Lower leg skin (tissue), 4 donors: Measurements from ENCODE around the gene RCAN2. TPM values are rescaled to one million over a fixed set of nuclear protein-coding genes. Genes with fewer than 3 reads are reported as not detected.

Experiments used
- DNase-seq, 2 donors: peaks; one replicate each; pipeline ENCODE4 v3.0.0-alpha.2; 2019; ENCODE audit warnings: low spot score in 2 of 2
- H3K4me3 ChIP-seq: fragments of 200-600 bp; sonication (generic); 2 replicates; pipeline ENCODE4 v1.5.1; 2017; ENCODE audit warnings: mild to moderate bottlenecking, low read depth; ENCODE audit not compliant: poor library complexity, severe bottlenecking
- CTCF ChIP-seq, 3 donors: fragments of 450-650 bp; IDR thresholded peaks; one replicate each; pipeline ENCODE4 v1.5.1; 2016; ENCODE audit warnings: antibody characterized with exemption in 3 of 3, mild to moderate bottlenecking in 3 of 3, moderate library complexity in 2 of 3
- POLR2A ChIP-seq, 2 donors: fragments of 450-650 bp; IDR thresholded peaks; one replicate each; pipeline ENCODE4 v1.6.1; 2016 to 2017; ENCODE audit warnings: antibody characterized with exemption in 2 of 2, mild to moderate bottlenecking in 1 of 2, moderate library complexity in 1 of 2
- WGBS, 2 donors: methylation state at CpG; one replicate each; pipeline ENCODE4 v1.1.5; 2018; 5-methylcytosine and 5-hydroxymethylcytosine counted together
- intact Hi-C: fragments of 100-400 bp; cut with DNase I; formaldehyde crosslinking; loops from one replicate; pipeline ENCODE4 v1.15.0; 2023; ENCODE audit warnings: low total_unique reads
- total RNA-seq, 4 donors: library from RNA; depleted of rRNA; stranded (reverse); fragments of >200 nt; gene quantifications; one replicate each; pipeline ENCODE4 v1.1.0, GENCODE V29; 2016

Gene RCAN2
- total RNA-seq, 4 donors from 2014 or later = 3.7 to 18.7 (median 12.8) TPM

- intact Hi-C loops = no loop called here
- 55 to 64% methylated on average over 1 of the region's 1 CpG for WGBS, 2 donors
- no peak overlapping the region for H3K4me3 ChIP-seq
- DNase-seq = no peak
- TF ChIP-seq CTCF (IDR thresholded peaks at IDR 0.05) (no peak), POLR2A (IDR thresholded peaks at IDR 0.05) (no peak)
These were observed 181.1 kb downstream of the RCAN2 start for GRCh38 chr6:46310196-46310595.

- no peak for DNase-seq
- no peak overlapping the region for H3K4me3 ChIP-seq
- intact Hi-C loops = no loop called here
- TF ChIP-seq CTCF (IDR thresholded peaks at IDR 0.05) = no peak
- TF ChIP-seq POLR2A (IDR thresholded peaks at IDR 0.05) = no peak
- 56 to 73% methylated on average over 2 of the region's 2 CpGs for WGBS, 2 donors
These were observed 184.8 kb downstream of the RCAN2 start for GRCh38 chr6:46306431-46306830.

- WGBS, 2 donors = 58 to 81% methylated on average over 3 of the region's 3 CpGs
- DNase-seq = no peak
- intact Hi-C loops = no loop called here
- no peak for TF ChIP-seq CTCF (IDR thresholded peaks at IDR 0.05)
- TF ChIP-seq POLR2A (IDR thresholded peaks at IDR 0.05) = no peak
- no peak overlapping the region for H3K4me3 ChIP-seq
These were observed 185.4 kb downstream of the RCAN2 start for GRCh38 chr6:46305833-46306232.

GRCh38 chr6:46305236-46305635, 186.0 kb downstream of the RCAN2 start:
- TF ChIP-seq POLR2A (IDR thresholded peaks at IDR 0.05) (no peak), CTCF (IDR thresholded peaks at IDR 0.05) (no peak)
- intact Hi-C loops = no loop called here
- DNase-seq = no peak
- no peak overlapping the region for H3K4me3 ChIP-seq
- WGBS, 2 donors = 60 to 64% methylated on average over 2 of the region's 2 CpGs

GRCh38 chr6:46302816-46303215, 188.4 kb downstream of the RCAN2 start:
- no peak overlapping the region for H3K4me3 ChIP-seq
- intact Hi-C loops = no loop called here
- DNase-seq = no peak
- 90 to 95% methylated on average over 1 of the region's 1 CpG for WGBS, 2 donors
- TF ChIP-seq CTCF (IDR thresholded peaks at IDR 0.05) = no peak
- TF ChIP-seq POLR2A (IDR thresholded peaks at IDR 0.05) = no peak

GRCh38 chr6:46302176-46302575, 189.1 kb downstream of the RCAN2 start:
- TF ChIP-seq POLR2A (IDR thresholded peaks at IDR 0.05) (no peak), CTCF (IDR thresholded peaks at IDR 0.05) (no peak)
- DNase-seq = no peak
- 90 to 94% methylated on average over 3 of the region's 3 CpGs for WGBS, 2 donors
- intact Hi-C loops = no loop called here
- H3K4me3 ChIP-seq = no peak overlapping the region
